HG02763 (cell line): ENCODE results near the gene CTNNB1.

ENCODE experiments used
- ATAC-seq: cut with Tn5 transposase; IDR thresholded peaks from one replicate; pipeline ENCODE4 v1.9.1; 2021; ENCODE audit warnings: mild to moderate bottlenecking, moderate library complexity; ENCODE audit not compliant: unreplicated experiment

CTNNB1 gene

DNA sequence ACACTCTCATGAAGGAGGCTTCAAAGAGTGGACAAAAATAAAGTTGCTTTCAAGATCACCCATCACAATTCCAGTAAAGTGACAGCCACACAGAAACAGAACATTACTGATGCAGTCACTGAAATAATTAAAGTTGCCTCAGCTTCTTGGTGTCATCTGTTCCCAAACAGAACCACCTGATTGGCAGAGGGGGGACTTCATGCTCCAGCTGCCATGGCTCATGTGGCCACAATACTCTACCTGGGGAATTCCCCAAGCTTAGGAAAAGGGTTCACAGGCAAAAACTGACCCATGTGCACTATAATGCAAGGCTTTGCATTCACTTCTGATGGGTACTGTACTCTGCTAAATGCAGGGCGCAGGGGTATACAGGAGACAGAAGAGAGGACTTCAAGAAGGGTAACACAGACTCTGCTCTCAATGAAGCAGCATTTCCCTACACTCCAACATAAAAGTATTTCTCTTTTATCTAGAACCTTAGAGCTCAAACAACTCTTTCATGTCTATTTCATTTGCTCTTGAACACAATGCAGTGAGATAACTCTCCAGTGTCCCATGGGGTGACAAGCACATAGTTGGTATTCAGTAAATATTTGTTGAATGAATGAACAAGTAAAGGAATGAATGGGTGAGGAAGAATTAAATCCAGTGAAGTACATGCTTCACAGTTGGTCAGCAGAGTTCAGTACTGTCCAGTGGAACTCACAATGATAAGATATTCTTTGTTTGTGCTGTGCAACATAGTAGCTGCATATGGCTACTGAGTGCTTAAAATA lies 8.6 kb upstream of the CTNNB1 start:
- ATAC-seq = no peak

DNA sequence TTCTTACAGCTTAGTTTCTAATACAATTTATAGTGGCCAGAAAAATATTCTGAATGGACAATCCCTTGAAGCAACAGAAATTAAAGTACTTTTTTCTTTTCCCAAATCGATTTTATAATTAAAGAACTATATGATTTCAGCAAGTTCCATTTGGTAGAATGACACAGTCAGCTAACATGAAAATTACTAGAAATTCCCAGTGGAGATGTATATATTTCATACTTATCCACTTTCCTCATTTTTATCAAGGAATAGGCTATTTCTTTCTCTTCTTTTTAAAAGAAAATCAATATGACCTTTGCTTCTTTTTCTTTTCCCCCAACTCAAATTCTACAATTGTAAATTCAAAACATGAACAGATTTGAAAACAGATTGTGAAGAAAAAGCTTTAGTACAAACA lies 6.4 kb upstream of the CTNNB1 start:
- no peak for ATAC-seq

DNA sequence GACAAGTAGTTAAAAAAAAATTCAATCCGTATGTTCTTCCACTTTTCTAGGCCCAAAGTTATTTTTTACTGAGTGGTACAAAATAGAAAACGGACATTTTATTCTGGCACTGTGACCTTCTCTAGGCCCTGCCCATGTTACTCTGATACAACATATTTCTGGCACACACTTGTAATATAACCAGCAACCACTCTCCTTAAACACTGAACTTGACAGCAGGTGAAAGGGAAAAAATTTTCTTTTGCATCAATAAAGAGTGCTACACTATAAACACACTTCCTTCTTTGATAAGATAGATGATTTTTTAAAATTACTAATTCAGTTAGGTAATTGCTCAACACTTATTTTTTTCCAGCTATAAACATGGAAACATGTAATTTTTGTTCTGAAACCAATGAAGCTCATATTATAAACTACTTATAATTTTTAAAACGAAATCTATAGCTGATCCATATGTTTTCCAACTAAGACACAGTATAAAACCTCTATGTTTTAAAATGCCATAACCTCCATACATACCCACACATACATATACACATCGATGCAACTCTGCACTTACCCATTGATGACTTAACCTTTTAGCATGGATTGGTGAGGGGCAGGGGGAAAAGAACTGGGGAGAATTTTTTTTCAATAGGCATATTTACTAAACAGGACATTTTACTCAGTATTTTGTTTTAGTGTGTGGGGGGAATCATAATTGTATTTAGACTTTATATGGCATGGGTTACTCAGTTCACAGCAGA lies 5.3 kb upstream of the CTNNB1 start:
- ATAC-seq = no peak

DNA sequence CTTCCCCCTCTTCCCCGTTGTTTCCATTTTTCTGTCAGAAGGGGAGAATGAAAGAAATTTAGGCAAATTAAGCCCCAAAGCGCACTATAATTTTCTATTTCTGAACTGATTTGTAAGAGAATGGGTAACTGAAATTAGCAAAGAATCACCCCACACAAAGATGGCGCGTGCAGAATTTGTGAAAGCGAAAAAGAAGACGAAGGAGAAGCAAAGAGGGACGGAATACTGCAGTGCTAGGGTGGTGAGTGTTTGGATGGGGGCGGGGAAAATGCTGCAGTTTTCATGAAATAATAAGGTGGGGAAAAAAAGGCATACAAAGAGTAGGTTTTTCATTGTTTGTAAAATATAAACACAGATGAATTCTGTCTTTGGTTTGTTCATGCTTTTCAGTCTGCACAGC lies 4.6 kb upstream of the CTNNB1 start:
- no peak for ATAC-seq

DNA sequence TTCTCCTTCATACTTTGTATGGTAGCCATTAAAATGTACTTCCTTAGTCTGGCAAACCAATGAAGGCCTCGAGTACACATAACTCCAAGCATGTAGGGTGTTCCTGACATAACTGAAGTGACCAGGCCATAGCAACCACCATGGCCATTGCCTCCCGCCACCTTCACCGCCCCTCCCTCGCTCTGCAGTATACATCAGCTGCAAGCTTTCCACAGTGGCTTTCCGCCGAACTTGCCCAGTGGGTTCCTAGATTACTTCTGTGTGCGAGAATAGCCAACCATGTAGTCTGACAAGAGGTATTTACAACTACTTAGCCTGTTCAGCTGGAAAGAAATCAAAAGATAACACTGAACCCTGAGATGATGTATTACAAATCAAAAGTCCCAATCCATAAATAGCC lies 3.4 kb upstream of the CTNNB1 start:
- ATAC-seq = no peak

DNA sequence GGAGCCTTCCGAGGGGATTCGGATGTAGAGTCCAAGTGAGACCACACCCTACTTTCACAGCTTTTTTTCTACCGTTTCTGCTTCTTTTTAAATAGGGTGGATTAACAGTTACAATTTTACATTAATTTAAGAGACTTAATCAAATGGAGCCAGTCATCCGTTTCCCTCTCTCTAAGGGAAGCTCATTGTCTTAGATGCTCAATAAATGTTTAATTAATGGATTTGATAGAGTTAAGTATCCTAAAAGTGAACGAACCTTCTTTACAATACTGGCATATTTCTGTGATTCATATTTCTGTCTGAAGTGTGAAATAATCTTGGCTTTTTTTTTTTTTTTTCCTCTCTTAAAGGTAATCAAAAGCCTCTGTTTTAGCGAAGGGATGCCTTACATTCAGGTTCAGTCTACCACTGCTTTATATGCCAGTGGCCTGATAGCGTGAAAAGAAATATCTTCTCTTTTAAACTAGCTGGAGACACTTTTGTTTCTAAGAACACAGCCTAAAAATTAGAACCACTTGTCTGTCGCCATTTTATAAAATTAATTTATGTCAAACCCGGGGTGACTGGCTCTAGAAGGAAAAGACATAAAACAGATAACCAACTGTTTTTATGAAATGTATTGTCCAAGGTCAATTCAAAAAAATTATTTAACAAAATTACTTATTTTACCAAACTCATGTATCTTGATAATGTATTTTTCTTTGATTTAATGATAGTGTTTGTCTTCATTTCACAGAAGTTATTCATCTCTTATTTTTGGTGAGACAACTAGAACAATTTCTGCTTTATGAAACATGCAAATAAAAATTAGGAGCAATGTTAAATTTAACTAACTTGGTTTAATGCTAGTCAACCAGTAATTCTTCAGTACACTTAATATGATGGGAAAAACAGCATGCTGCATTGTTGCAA lies 2.5 kb upstream of the CTNNB1 start:
- no peak for ATAC-seq

DNA sequence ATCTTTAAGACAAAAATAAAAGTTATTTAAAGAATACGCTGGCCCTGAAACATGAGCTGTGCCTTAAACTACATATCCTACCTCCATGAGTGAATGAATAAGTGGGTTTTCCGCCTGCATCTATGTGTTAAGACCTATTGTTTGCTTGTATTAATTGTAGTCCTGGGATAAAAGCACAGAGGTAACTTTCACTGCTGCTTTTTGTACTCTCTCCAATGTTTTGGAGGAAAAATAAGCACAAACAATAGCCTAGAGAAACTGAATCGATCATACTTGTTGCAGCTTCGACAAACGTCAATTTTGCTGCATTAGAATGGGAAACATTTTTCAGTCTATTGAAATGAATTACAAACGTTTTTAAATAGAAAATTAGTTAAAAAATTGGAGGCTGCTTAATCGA lies 1.3 kb upstream of the CTNNB1 start:
- ATAC-seq = no peak

DNA sequence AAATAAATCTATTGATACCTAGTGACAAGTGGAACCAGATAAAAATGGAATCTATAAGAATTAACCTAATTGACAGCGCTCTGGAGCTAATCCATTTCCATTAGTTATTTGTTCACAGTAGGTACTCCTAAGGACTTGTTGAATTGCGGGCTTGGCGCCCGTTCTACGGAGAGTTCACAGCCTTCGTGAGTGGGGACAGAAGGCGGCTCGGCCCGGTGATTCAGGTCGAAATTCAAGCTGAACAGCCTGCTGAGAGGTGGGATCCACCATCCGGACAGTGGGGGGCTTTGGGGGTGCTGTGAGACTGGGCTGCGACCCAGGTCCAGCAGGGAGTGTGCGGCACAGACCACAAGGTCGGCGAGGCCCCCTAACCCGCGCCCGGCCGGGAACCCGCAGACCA lies 779 bp upstream of the CTNNB1 start:
- ATAC-seq = no peak

DNA sequence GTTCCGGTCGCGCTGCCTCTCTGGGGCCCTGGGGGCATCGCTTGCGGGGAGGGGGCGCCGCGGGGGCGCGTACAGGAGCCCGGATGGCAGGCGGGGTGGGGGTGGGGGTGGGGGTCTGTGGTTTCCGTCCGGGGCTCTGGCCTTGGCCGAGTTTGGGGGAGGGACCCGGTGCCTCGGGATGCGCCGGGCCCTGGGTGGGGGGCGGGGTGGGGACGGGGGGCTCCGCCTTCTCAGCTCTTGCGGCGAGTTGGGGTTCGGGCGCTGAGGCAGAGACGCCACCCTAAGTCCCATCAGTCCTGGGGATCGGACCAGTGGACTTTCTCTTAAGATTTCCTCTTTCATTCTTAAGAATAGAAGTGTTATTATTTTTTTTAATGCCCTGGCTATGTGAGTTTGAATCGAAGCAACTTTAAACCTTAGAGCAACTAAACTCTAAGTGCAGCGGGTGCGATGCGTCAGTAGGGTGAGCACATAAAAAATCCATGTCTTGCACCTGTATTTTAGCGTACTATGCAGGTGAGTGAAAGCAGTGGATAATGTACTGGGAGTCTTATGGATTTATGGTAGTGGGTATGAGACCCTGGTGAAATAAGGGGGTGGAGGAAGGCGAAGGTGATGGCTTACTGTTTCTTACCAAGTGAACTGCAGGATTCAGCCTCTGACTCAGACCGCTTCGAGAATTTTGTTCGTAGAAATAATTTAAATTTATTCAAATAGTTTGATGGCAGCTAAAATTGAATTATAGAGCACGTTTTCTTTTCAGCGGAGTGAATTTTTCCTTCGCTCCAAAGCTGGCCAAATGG lies 762 bp downstream of the CTNNB1 start:
- no peak for ATAC-seq

DNA sequence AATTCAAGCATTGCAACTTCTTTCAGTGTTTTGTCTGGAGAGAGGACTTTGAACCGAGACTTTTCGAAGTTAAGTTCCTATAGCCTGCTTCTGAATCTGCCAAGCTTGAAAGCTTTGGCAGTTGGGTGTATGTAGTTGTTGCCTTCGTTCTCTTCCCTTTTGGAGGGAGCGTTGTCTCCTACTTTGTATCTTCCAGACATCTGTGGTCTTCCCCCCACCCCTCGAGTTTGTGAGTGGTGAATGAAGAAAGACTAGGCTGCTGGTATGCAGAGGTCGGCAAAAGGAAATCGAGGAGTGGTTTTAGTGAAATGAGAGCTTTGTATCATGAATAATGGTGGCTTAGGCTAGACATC lies 1.3 kb downstream of the CTNNB1 start:
- ATAC-seq = no peak

DNA sequence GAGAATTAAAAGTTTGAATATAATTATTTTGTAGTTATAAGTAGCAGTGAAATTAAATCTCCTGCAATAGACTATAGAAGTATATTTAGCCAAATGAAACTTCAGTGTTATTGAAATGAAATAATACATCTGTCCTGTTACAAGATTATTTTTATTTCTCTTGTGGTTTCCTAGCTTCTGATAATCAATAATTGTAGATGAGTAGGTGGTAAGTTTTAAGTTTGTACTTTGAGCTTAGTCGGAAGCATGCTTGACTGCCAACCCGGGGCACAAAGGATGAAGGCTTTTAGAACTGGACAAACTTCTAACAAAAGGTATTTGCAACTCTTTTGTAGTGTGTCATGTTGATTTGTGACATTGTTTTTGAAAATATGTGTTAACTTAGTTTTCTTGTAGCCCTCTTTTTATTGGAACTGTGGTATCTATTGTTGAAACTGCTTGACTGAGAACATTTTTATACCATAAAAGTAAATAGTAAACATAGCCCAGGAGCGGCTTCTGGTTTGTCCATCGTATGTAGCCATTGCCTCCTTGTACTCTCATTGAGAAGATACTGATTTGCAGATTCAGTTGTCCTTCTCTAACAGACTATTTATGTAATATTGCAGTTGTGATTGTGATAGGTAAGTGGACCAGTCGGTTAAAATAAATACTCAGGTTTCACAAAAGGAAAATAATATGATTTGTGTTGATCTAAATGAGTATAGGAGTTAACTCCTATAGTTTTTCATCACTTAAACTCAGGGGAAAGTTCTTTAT lies 2.9 kb downstream of the CTNNB1 start:
- no peak for ATAC-seq

DNA sequence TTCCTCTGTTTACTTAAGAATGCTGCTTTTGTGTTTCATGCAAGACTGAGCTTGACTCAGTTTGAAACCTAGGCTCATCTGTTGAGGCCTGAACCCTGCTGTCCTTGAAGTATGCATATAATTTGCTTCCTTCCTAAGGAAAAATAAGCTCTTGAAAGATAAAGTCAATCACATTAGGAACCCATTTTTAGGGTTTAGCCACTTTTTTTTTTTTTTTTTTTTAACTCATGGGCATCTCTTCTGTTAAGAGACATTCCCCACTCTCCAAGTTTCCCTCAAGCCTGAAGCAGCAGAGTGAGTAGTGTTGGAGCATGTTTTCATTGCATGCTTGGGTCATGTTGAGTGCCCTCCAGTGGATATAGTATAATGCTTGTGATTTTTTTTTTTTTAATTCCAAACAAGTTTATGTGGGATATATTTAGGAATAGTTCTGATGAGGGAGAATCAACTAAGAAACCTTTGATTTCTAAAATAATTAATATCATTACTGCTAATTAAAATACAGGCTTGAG lies 3.6 kb downstream of the CTNNB1 start:
- ATAC-seq = no peak

DNA sequence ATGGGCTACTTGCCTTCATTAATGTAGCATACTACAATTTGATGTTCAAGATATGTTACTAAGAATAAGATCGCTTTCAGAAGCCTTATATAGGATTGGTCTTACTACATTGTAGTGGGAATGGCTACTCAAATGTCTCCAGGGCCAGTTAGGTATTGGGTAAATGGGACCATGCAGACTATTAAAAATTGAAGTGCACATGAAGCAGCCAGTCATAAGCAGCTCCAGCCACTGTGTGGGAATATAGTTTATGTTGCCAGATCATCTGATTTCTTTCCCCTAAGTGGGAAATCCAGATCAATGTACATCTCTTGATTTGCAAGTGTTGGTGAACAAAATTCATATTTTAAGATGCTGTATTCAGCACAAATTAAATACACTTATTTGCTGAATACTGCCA lies 5.1 kb downstream of the CTNNB1 start:
- ATAC-seq = no peak

DNA sequence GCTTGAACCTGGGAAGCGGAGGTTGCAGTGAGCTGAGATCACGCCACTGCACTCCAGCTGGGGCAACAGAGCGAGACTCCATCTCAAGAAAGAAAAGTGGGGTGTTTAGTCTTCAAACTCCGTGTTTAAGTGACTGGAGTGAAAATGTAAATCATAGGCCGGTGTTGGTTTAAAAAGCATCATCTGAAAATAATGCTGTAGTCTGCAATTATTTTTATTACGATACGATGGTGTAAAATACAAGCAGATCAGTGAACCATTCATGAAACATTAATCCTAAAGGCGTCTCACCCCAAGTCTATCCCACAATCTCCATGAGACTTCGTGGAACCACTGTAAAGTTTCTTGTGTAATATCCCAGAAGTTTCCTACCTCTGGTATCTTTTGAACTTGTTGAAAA lies 6.3 kb downstream of the CTNNB1 start:
- ATAC-seq = no peak

DNA sequence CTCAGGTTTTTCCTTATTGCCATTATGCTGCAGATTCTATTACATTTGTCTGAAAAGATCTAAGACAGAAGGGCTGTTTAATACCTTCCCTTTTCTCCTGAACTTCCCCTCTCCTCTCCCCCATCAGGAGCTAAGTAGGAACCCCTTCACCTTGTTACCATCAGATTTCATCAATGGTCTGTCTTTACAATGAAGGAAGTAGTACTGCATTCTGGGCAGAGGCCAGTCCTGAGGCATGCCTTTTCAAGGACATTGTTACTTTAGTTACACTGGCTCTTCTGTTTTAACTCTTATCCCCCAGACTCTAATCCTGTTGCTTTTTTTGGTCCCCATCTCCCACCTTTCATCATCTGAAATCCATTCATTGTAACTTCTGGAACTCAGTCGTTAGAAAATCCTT lies 8.1 kb downstream of the CTNNB1 start:
- no peak for ATAC-seq

DNA sequence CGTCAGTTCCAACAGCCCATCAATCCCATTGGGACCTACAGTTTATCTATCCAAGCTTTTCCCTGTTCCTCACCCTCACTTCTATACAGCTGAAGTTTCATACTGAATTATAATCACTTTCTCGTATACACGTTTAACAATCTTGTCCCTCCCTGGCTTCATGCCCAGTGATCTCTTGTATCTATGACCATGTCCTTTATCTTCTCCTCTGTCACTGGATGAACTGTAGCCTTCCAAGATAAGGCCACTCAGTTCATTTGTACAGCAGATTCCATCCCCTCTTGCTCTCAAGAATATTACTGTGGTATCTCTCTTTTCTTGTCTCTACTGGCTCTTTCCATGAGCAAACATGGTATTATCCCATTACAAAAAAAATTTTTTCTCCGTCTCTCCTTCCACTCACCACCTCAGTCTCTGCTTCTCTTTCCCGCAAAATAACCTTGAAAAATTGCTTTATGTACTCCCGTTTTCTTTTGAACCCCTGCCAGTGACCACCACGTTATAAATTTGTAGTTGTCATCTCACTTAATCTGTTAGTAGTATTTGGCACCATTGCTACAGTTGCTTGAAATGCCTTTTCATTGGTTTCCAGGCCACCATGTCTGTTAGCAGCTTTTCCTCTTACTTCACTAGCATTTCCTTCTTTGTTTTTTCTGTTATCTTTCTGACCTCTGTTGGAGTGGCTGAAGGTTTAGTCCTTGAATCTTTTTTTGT lies 9.4 kb downstream of the CTNNB1 start:
- no peak for ATAC-seq

DNA sequence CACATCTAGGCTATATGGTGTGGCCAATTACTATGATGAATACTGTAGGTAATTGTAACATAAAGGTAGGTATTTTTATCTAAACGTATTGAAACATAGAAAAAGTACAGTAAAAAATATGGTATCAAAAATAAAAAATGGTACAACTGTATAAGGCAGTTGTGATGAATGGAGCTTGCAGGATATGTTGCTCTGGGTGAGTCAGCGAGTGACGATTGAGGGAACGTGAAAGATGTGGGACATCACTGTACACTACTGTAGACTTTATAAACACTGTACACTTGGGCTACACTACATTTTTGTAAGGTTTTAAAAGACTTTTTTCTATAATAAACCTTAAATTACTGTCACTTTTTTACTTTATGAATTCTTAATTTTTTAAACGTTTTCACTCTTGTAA lies 10.3 kb downstream of the CTNNB1 start:
- ATAC-seq = no peak

DNA sequence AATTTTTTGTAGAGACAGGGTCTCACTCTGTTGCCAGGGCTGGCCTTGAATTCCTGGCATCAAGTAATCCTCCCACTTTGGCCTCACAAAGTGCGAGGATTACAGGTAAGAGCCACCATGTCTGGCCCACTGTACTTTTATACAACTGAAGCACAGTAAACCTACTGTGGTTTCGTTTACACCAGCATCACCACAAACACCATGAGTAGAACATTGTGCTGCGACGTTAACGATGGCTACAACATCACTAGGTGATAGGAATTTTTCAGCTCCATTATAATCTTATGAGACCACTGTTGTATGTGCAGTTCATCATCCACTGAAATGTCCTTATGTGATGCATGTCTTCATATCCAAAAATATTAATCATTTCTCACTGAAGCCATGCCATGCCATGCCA lies 11.7 kb downstream of the CTNNB1 start:
- ATAC-seq = no peak

DNA sequence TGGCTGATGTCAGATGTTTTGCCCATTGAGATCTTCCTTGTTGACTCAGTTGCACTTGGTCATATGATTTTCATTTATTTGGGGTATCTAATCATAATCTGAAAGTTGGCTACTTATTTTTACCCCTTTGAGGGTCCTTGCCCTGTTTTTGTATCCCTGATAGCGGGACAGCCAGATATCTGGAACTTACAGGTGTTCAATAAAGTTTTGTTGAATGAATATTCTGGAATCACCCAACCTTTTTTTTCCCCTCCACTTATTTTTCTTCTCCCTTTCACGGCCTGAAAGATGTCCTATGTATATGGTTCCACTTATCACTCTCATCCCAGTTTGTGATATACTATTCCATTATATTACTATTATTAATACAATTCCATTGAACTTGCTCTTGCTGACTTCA lies 12.8 kb downstream of the CTNNB1 start:
- no peak for ATAC-seq
